Measurements from ENCODE around the gene ZNF212. TPM values are rescaled to one million over a fixed set of nuclear protein-coding genes. Genes with fewer than 3 reads are reported as not detected.
"Not testable (repeated sequence)": the region's sequence is repeated elsewhere in the genome, so short reads cannot be mapped to it uniquely, and the experiment has no call there.

ZNF212 gene
- total RNA-seq, 2 donors from 2014 or later = 5.3 to 6.1 TPM

- DNase-seq (ENCODE audit: low spot score) = no peak
- intact Hi-C loops (cut with DNase I) = no loop called here
Measured at GRCh38 chr7:149216402-149216801, 23.0 kb upstream of the ZNF212 start.

- intact Hi-C loops (cut with DNase I) = no loop called here
- no peak for DNase-seq (ENCODE audit: low spot score)
Measured at GRCh38 chr7:149217570-149217969, 21.9 kb upstream of the ZNF212 start.

GRCh38 chr7:149218469-149219420, 20.7 kb upstream of the ZNF212 start:
- intact Hi-C loops (cut with DNase I) = no loop called here
- no peak for DNase-seq (ENCODE audit: low spot score)

GRCh38 chr7:149220534-149220933, 18.9 kb upstream of the ZNF212 start:
- intact Hi-C loops (cut with DNase I) = no loop called here
- DNase-seq (ENCODE audit: low spot score) = no peak

GRCh38 chr7:149223176-149223575, 16.3 kb upstream of the ZNF212 start:
- intact Hi-C loops (cut with DNase I) = no loop called here
- no peak for DNase-seq (ENCODE audit: low spot score)

GRCh38 chr7:149223761-149224160, 15.7 kb upstream of the ZNF212 start:
- intact Hi-C loops (cut with DNase I) = no loop called here
- no peak for DNase-seq (ENCODE audit: low spot score)

- intact Hi-C loops (cut with DNase I) = no loop called here
- DNase-seq (ENCODE audit: low spot score) = no peak
Measured at GRCh38 chr7:149224352-149224751, 15.1 kb upstream of the ZNF212 start.

- DNase-seq (ENCODE audit: low spot score) = no peak
- intact Hi-C loops (cut with DNase I) = no loop called here
Measured at GRCh38 chr7:149225106-149225505, 14.3 kb upstream of the ZNF212 start.

GRCh38 chr7:149225656-149226055, 13.8 kb upstream of the ZNF212 start:
- DNase-seq (ENCODE audit: low spot score) = no peak
- intact Hi-C loops (cut with DNase I) = no loop called here

GRCh38 chr7:149226366-149226765, 13.1 kb upstream of the ZNF212 start:
- intact Hi-C loops (cut with DNase I); DNase-seq (ENCODE audit: low spot score): not testable (repeated sequence)

GRCh38 chr7:149226840-149227494, 12.5 kb upstream of the ZNF212 start:
- intact Hi-C loops (cut with DNase I) = no loop called here
- no peak for DNase-seq (ENCODE audit: low spot score)

GRCh38 chr7:149228831-149229471, 10.5 kb upstream of the ZNF212 start:
- DNase-seq (ENCODE audit: low spot score) = no peak
- intact Hi-C loops (cut with DNase I) = no loop called here

- intact Hi-C loops (cut with DNase I) = no loop called here
- DNase-seq (ENCODE audit: low spot score) = no peak
Measured at GRCh38 chr7:149229526-149229925, 9.9 kb upstream of the ZNF212 start.

- no peak for DNase-seq (ENCODE audit: low spot score)
- intact Hi-C loops (cut with DNase I) = no loop called here
Measured at GRCh38 chr7:149232362-149232761, 7.1 kb upstream of the ZNF212 start.

- DNase-seq (ENCODE audit: low spot score); intact Hi-C loops (cut with DNase I): not testable (repeated sequence)
Measured at GRCh38 chr7:149233655-149234204, 5.7 kb upstream of the ZNF212 start.

GRCh38 chr7:149237502-149237901, 1.9 kb upstream of the ZNF212 start:
- intact Hi-C loops (cut with DNase I) = no loop called here
- no peak for DNase-seq (ENCODE audit: low spot score)

- intact Hi-C loops (cut with DNase I) = no loop called here
- DNase-seq (ENCODE audit: low spot score) = no peak
Measured at GRCh38 chr7:149238051-149238450, 1.4 kb upstream of the ZNF212 start.

GRCh38 chr7:149240637-149241036, 1.2 kb downstream of the ZNF212 start:
- no peak for DNase-seq (ENCODE audit: low spot score)
- intact Hi-C loops (cut with DNase I) = no loop called here

GRCh38 chr7:149241696-149242095, 2.2 kb downstream of the ZNF212 start:
- intact Hi-C loops (cut with DNase I) = no loop called here
- no peak for DNase-seq (ENCODE audit: low spot score)

- DNase-seq (ENCODE audit: low spot score) = no peak
- intact Hi-C loops (cut with DNase I) = no loop called here
Measured at GRCh38 chr7:149245244-149245643, 5.8 kb downstream of the ZNF212 start.
